Measurements from ENCODE around the gene CDK18. TPM values are rescaled to one million over a fixed set of nuclear protein-coding genes. Genes with fewer than 3 reads are reported as not detected.

The CDK18 gene
- total and polyA plus RNA-seq, 2 donors, result 1.8 to 5.4 TPM

DNA sequence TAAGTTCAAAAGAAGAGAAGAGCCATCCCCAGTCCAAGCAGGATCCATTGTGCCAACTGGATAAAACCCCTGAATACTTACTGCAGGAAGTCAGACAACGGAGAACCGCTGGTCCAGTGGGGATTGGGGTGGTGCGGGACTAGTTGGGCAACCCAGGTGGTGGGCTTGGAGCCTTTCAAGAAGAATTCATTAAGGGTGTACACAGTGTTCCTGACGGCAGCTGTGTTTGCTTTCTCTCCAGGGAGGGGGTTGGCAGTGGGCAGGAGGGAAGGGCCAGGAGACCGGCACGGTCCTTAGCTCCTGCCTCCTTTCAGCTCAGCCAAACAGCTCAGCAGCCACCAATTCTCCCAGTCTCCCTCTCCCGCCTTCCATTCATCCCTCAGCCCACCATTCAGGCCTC is 7.1 kb upstream of the CDK18 start:
- no peak for DNase-seq (ENCODE audit: low read depth in 6 of 9, low spot score in 9 of 9)
- no peaks in the 10 kb centered on the region for H3K9me3 ChIP-seq (ENCODE audit: control insufficient read depth in 2 of 2, insufficient read depth in 1 of 2, low read length in 1 of 2)
- WGBS, result 93% methylated on average over 7 of the region's 7 CpGs
- no peak overlapping the region for H3K4me3 ChIP-seq (ENCODE audit: low read length in 2 of 2)
- H3K27ac ChIP-seq (ENCODE audit: low read depth in 1 of 2, low read length in 1 of 2), result no peak overlapping the region
- H3K27me3 ChIP-seq (ENCODE audit: control insufficient read depth in 2 of 2, insufficient read depth in 1 of 2, low read length in 1 of 2), result peaks cover 0 to 36% of the 10 kb centered on the region in 2 donors
- H3K36me3 ChIP-seq (ENCODE audit: control insufficient read depth in 2 of 2, insufficient read depth in 2 of 2, low read length in 1 of 2), result no peaks in the 10 kb centered on the region
- H3K4me1 ChIP-seq (ENCODE audit: control insufficient read depth in 2 of 2, insufficient read depth in 2 of 2, low read length in 2 of 2), result no peaks in the 10 kb centered on the region

DNA sequence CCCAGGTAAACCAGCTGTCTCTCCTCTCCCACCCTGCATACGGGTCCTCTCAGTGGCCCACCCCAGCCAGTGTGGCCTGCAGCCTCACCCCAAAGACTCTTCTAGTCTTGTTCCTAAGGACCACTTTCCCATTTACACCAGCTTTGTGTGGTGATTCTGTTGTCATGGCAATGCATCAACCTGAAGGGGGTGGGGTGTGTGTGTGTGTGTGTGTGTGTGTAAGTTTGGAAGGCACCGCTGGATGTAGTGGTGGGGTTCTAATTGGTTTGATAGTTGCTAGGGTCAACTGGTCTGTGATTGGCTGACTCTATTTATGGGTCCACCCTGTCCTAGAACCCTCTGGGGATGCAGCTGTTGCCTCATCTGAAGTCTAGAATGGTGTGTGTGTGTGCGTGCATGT is 4.7 kb upstream of the CDK18 start:
- no peaks in the 10 kb centered on the region for H3K36me3 ChIP-seq (ENCODE audit: control insufficient read depth in 2 of 2, insufficient read depth in 2 of 2, low read length in 1 of 2)
- no peak overlapping the region for H3K4me3 ChIP-seq (ENCODE audit: low read length in 2 of 2)
- H3K27me3 ChIP-seq (ENCODE audit: control insufficient read depth in 2 of 2, insufficient read depth in 1 of 2, low read length in 1 of 2), result peaks cover 3 to 21% of the 10 kb centered on the region in 2 donors
- no peak for DNase-seq (ENCODE audit: low read depth in 6 of 9, low spot score in 9 of 9)
- H3K27ac ChIP-seq (ENCODE audit: low read depth in 1 of 2, low read length in 1 of 2), result no peak overlapping the region
- H3K9me3 ChIP-seq (ENCODE audit: control insufficient read depth in 2 of 2, insufficient read depth in 1 of 2, low read length in 1 of 2), result no peaks in the 10 kb centered on the region
- H3K4me1 ChIP-seq (ENCODE audit: control insufficient read depth in 2 of 2, insufficient read depth in 2 of 2, low read length in 2 of 2), result peaks cover 2 to 5% of the 10 kb centered on the region in 2 donors
- WGBS, result 67% methylated on average over 3 of the region's 3 CpGs

DNA sequence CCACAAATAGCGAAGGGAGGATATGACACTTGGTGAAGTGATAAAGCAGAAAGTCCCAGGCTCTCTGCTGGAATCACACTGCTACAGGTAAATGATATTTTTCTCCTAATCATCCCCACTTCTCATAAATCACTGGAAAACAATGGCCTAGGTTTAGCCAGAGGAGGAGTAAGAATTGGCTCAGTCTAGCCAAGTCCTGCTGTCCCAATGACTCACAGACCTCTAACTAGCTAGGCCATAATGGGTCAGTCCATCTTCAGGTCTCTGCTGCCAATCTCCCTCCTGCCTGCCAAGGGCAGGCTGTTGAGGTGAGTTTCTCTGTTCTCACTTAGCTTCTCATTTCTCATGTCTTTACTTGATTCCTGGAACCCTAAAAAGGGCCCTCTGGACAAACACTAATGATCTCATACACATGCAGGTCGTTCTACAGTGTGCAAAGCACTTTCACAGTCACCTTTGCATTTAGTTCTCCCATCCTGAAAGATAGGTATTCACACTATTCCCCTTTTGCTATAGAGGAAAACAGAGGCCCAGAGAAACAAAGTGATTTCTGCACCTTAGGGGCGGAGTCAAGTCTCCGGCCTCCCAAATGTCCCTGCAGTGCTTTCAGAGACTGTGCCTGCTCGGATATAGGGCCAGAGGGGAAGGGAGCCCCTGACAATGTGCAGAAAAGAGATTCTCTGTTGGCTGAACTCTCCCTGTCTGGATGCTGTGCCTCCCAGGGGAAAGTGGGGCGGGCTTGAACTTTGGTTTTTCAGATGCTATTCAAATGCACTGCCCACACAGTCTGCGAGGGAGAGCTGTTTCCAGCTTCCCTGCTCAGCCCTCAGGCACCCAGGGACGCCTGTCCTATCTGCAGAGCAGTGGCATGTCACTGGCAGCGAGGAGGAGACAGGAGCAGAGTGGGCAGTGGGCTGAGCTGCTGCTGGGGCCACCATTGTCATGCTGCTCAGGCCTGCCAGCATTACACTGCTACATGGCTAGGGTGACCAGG is 3.9 kb upstream of the CDK18 start:
- WGBS, result 90% methylated on average over 9 of the region's 9 CpGs

DNA sequence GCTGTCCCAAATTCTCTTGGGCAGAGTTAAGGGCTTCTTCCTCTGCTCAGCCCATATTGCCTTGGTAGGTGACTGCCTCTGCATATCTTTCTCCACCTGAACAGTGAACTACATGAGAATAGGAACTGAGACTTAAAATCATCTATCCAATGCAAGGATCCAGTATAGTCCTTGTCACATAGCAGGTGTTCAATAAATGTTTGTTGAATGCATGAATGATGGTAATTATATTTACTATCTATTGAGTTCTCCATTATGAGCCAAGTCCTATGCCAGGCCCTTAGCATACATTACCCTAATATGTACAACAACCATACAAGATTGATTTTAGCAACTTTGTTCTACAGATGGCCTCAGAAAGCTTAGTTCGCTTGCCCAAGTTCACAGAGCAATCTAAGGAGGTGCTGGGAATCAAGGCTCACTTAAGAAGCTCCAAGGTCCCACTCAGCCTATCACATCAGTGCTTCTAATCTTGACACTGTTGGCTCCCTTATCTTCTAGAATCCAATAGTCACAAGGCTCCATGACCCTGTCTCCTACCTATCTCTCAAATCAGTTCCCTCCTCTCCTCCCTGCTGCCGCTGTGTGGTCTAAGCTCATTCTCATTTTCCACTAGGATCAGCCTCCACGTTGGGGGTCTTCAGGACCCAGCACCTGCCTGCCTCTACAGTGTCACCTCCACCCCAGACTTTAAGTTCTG is 2.2 kb upstream of the CDK18 start:
- Histone ChIP-seq H3K4me1 (ENCODE audit: control insufficient read depth in 2 of 2, insufficient read depth in 2 of 2, low read length in 2 of 2) (peaks cover 9 to 18% of the 10 kb centered on the region in 2 donors), H3K9me3 (ENCODE audit: control insufficient read depth in 2 of 2, insufficient read depth in 1 of 2, low read length in 1 of 2) (no peaks in the 10 kb centered on the region), H3K27me3 (ENCODE audit: control insufficient read depth in 2 of 2, insufficient read depth in 1 of 2, low read length in 1 of 2) (peaks cover 3 to 27% of the 10 kb centered on the region in 2 donors), H3K27ac (ENCODE audit: low read depth in 1 of 2, low read length in 1 of 2) (no peak overlapping the region), H3K36me3 (ENCODE audit: control insufficient read depth in 2 of 2, insufficient read depth in 2 of 2, low read length in 1 of 2) (no peaks in the 10 kb centered on the region), H3K4me3 (ENCODE audit: low read length in 2 of 2) (no peak overlapping the region)
- 97% methylated on average over 3 of the region's 3 CpGs for WGBS
- no peak for DNase-seq (ENCODE audit: low read depth in 6 of 9, low spot score in 9 of 9)

More for the DNA sequence above, 3.9 kb upstream of the CDK18 start:
- Histone ChIP-seq H3K4me3 (ENCODE audit: low read length in 2 of 2) (no peak overlapping the region), H3K27me3 (ENCODE audit: control insufficient read depth in 2 of 2, insufficient read depth in 1 of 2, low read length in 1 of 2) (peaks cover 3 to 24% of the 10 kb centered on the region in 2 donors), H3K36me3 (ENCODE audit: control insufficient read depth in 2 of 2, insufficient read depth in 2 of 2, low read length in 1 of 2) (no peaks in the 10 kb centered on the region), H3K27ac (ENCODE audit: low read depth in 1 of 2, low read length in 1 of 2) (no peak overlapping the region), H3K9me3 (ENCODE audit: control insufficient read depth in 2 of 2, insufficient read depth in 1 of 2, low read length in 1 of 2) (no peaks in the 10 kb centered on the region), H3K4me1 (ENCODE audit: control insufficient read depth in 2 of 2, insufficient read depth in 2 of 2, low read length in 2 of 2) (peaks cover 8 to 12% of the 10 kb centered on the region in 2 donors)
- no peak for DNase-seq (ENCODE audit: low read depth in 6 of 9, low spot score in 9 of 9)

DNA sequence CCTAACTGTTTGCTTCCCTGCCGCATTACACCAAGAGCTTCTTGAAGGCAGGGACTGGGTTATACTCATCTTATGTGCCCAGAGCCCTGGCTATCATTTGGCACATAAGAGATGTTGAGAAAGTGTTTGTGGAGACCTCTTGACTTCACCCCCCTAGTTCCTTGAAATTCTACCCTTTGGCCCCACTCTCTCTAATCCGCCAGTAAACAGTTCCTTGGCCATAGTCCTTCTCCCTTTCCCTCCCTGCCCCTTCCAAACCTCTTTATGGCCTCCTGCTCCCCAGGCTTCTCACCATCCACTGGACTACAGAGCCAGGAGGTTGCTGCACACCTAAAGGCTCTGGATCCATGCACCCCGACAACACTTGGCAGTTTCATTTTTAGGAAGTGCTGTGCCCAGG is 1.5 kb upstream of the CDK18 start:
- no peak for DNase-seq (ENCODE audit: low read depth in 6 of 9, low spot score in 9 of 9)
- Histone ChIP-seq H3K27ac (ENCODE audit: low read depth in 1 of 2, low read length in 1 of 2) (no peak overlapping the region), H3K9me3 (ENCODE audit: control insufficient read depth in 2 of 2, insufficient read depth in 1 of 2, low read length in 1 of 2) (no peaks in the 10 kb centered on the region), H3K4me3 (ENCODE audit: low read length in 2 of 2) (no peak overlapping the region), H3K36me3 (ENCODE audit: control insufficient read depth in 2 of 2, insufficient read depth in 2 of 2, low read length in 1 of 2) (no peaks in the 10 kb centered on the region), H3K4me1 (ENCODE audit: control insufficient read depth in 2 of 2, insufficient read depth in 2 of 2, low read length in 2 of 2) (peaks cover 9 to 18% of the 10 kb centered on the region in 2 donors), H3K27me3 (ENCODE audit: control insufficient read depth in 2 of 2, insufficient read depth in 1 of 2, low read length in 1 of 2) (peaks cover 3 to 23% of the 10 kb centered on the region in 2 donors)
- WGBS, result 93% methylated on average over 3 of the region's 3 CpGs

DNA sequence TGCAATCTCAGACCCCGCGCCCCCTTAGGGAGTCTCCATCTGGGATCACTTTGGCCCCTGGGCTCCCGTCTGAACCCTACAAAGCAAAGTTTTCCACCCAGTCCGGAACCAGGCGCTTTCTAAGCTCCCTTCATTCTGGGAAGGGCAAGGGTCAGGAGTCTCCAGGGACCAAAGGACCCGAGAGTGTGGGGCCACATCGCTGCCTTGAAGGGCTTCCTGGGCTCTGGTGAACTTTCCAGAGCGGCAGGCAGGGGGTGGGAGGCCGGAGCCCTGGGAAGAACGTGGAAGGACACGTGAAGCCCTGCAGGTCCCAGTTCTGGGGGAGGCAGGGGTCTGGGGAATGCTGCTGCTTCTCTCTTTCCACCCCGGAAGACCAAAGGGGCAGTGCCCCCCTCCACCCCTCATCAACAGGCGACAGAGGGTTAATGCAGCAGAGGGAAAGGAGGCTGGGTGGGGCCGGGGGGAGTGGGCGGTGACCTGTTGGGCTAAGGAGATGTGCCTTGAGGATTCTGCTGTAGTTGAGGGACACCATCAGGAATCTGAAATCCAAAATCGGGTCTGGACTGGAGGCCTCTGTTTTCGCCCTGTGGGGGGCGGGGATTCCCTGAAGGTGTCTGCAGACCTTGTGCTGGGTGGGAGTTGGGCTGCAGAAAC is 734 bp downstream of the CDK18 start:
- DNase-seq (ENCODE audit: low read depth in 6 of 9, low spot score in 9 of 9), result peak in 1 of 9 donors; percentile 27
- H3K4me3 ChIP-seq (ENCODE audit: low read length in 2 of 2), result peak overlapping the region; percentile 47 to 68
- no peaks in the 10 kb centered on the region for H3K36me3 ChIP-seq (ENCODE audit: control insufficient read depth in 2 of 2, insufficient read depth in 2 of 2, low read length in 1 of 2)
- H3K27ac ChIP-seq (ENCODE audit: low read depth in 1 of 2, low read length in 1 of 2), result no peak overlapping the region
- no peaks in the 10 kb centered on the region for H3K9me3 ChIP-seq (ENCODE audit: control insufficient read depth in 2 of 2, insufficient read depth in 1 of 2, low read length in 1 of 2)
- peaks cover 3 to 23% of the 10 kb centered on the region in 2 donors for H3K27me3 ChIP-seq (ENCODE audit: control insufficient read depth in 2 of 2, insufficient read depth in 1 of 2, low read length in 1 of 2)
- WGBS, result 11% methylated on average over 18 of the region's 18 CpGs
- H3K4me1 ChIP-seq (ENCODE audit: control insufficient read depth in 2 of 2, insufficient read depth in 2 of 2, low read length in 2 of 2), result peaks cover 9 to 18% of the 10 kb centered on the region in 2 donors

DNA sequence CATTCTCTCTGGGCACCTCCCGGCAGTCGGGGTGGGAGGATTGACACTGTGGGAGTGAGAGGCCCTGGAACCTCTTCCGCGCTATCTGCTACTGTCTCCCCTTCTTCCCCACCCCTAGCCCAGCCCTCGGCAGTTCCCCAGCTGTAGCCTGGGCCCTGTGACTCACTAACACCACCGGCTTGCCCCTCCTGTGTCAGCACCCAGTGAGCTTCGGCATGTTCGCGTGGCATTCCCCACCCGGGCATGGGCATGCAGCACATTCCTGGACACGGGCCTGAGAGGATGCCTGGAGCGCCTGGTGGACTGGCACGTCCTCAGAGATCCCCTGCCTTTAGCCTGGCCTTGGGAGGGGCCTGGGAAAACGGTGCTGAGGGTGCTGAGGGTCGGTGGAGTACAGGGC is 1.3 kb downstream of the CDK18 start:
- no peak for DNase-seq (ENCODE audit: low read depth in 6 of 9, low spot score in 9 of 9)
- H3K27ac ChIP-seq (ENCODE audit: low read depth in 1 of 2, low read length in 1 of 2), result no peak overlapping the region
- H3K4me3 ChIP-seq (ENCODE audit: low read length in 2 of 2), result no peak overlapping the region
- H3K36me3 ChIP-seq (ENCODE audit: control insufficient read depth in 2 of 2, insufficient read depth in 2 of 2, low read length in 1 of 2), result no peaks in the 10 kb centered on the region
- H3K27me3 ChIP-seq (ENCODE audit: control insufficient read depth in 2 of 2, insufficient read depth in 1 of 2, low read length in 1 of 2), result peaks cover 3 to 23% of the 10 kb centered on the region in 2 donors
- H3K9me3 ChIP-seq (ENCODE audit: control insufficient read depth in 2 of 2, insufficient read depth in 1 of 2, low read length in 1 of 2), result no peaks in the 10 kb centered on the region
- peaks cover 9 to 18% of the 10 kb centered on the region in 2 donors for H3K4me1 ChIP-seq (ENCODE audit: control insufficient read depth in 2 of 2, insufficient read depth in 2 of 2, low read length in 2 of 2)
- WGBS, result 80% methylated on average over 15 of the region's 15 CpGs

DNA sequence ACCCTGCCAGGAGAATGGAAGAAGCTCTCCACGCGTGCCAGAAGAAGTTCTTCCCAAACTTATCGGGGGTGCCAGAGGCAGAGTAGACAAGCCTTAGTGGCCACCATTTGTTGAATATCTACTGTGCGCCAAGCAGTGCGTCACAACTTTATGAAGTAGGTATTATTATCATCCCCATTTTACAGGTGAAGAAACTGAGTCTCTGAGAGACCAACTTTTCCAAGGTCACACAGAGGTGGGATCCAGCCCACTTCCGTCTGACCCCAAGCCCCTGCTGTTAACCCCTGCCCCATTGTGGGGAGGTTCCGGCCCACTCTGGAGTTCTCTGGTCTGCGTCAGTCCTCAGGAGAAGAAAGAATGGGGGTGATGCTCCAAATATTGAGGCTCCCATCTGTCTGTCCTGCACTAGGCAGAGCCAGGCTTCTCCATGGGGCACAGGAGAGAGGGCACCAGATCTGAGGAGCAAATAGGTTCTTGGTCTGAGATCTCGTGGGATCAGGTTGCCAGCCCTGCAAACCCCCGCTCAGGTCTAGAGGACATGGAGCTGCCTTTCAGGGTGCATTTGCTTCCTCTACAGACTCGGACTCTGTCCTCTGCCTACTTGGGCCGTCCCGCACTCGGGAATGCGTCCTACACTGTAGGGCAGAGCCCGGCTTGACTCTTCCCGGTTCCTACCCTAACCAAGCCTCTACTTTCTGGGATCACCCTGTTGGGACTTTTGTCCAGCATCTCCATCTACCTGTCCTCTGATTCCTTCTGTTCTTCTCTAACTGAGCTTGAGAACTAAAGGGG is 2.1 kb downstream of the CDK18 start:
- Histone ChIP-seq H3K4me1 (ENCODE audit: control insufficient read depth in 2 of 2, insufficient read depth in 2 of 2, low read length in 2 of 2) (peaks cover 9 to 18% of the 10 kb centered on the region in 2 donors), H3K27me3 (ENCODE audit: control insufficient read depth in 2 of 2, insufficient read depth in 1 of 2, low read length in 1 of 2) (peaks cover 3 to 21% of the 10 kb centered on the region in 2 donors), H3K9me3 (ENCODE audit: control insufficient read depth in 2 of 2, insufficient read depth in 1 of 2, low read length in 1 of 2) (no peaks in the 10 kb centered on the region), H3K4me3 (ENCODE audit: low read length in 2 of 2) (no peak overlapping the region), H3K27ac (ENCODE audit: low read depth in 1 of 2, low read length in 1 of 2) (no peak overlapping the region), H3K36me3 (ENCODE audit: control insufficient read depth in 2 of 2, insufficient read depth in 2 of 2, low read length in 1 of 2) (no peaks in the 10 kb centered on the region)
- WGBS, result 98% methylated on average over 17 of the region's 17 CpGs
- no peak for DNase-seq (ENCODE audit: low read depth in 6 of 9, low spot score in 9 of 9)

Measured in thymus (tissue), 11 donors.